GM21526 (cell line): ENCODE results near the gene NECAB2.

Source experiments
- ATAC-seq: cut with Tn5 transposase; IDR thresholded peaks from one replicate; pipeline ENCODE4 v1.9.1; 2021; ENCODE audit warnings: moderate library complexity; ENCODE audit not compliant: unreplicated experiment, low FRiP score

The NECAB2 gene

GRCh38 chr16:83965444-83966152 is 2.4 kb upstream of the NECAB2 start:
- no peak for ATAC-seq

- ATAC-seq, result no peak
Observed at GRCh38 chr16:83966153-83966696, 1.8 kb upstream of the NECAB2 start.

- ATAC-seq, result no peak
Observed at GRCh38 chr16:83967091-83967490, 953 bp upstream of the NECAB2 start.

- no peak for ATAC-seq
Observed at GRCh38 chr16:83968306-83968851, 335 bp downstream of the NECAB2 start.

GRCh38 chr16:83968891-83969649 is 1.0 kb downstream of the NECAB2 start:
- no peak for ATAC-seq

GRCh38 chr16:83969771-83970429 is 1.9 kb downstream of the NECAB2 start:
- ATAC-seq, result no peak

GRCh38 chr16:83970430-83970815 is 2.4 kb downstream of the NECAB2 start:
- no peak for ATAC-seq

- no peak for ATAC-seq
Observed at GRCh38 chr16:83971165-83972130, 3.4 kb downstream of the NECAB2 start.

GRCh38 chr16:83972256-83973008 is 4.4 kb downstream of the NECAB2 start:
- no peak for ATAC-seq

- no peak for ATAC-seq
Observed at GRCh38 chr16:83973077-83973476, 5.0 kb downstream of the NECAB2 start.

GRCh38 chr16:83973581-83974385 is 5.7 kb downstream of the NECAB2 start:
- no peak for ATAC-seq

- ATAC-seq, result no peak
Observed at GRCh38 chr16:83974475-83974874, 6.4 kb downstream of the NECAB2 start.

GRCh38 chr16:83975590-83976260 is 7.7 kb downstream of the NECAB2 start:
- no peak for ATAC-seq

- no peak for ATAC-seq
Observed at GRCh38 chr16:83977056-83977815, 9.2 kb downstream of the NECAB2 start.

GRCh38 chr16:83978401-83978904 is 10.4 kb downstream of the NECAB2 start:
- no peak for ATAC-seq

GRCh38 chr16:83979441-83979840 is 11.4 kb downstream of the NECAB2 start:
- ATAC-seq, result no peak

GRCh38 chr16:83980794-83981193 is 12.8 kb downstream of the NECAB2 start:
- no peak for ATAC-seq
